Stimulated activated naive CD8-positive, alpha-beta T cell treated with anti-CD3 and anti-CD28 coated beads, Interleukin-15, amount 100 ng/mL, for 72 hours (primary cell): ENCODE data around the gene FAM193A.
"Not testable (repeated sequence)": the region's sequence is repeated elsewhere in the genome, so short reads cannot be mapped to it uniquely, and the experiment has no call there.

Experiments
- ATAC-seq: fragments of 150-1000 bp; cut with Tn5 transposase; 2 replicates; pipeline ENCODE4 v1.10.0; 2021; ENCODE audit warnings: mild to moderate bottlenecking, moderate library complexity
- DNase-seq, 2 donors: peaks; one replicate each; pipeline ENCODE4 v3.0.0; 2021 to 2022
- H3K27ac Mint-ChIP-seq, 2 donors: one replicate each; pipeline ENCODE4 v1.8.0; 2022; ENCODE audit warnings: mild to moderate bottlenecking in 2 of 2, mixed read lengths in 2 of 2, moderate library complexity in 2 of 2
- H3K27me3 Mint-ChIP-seq: one replicate; pipeline ENCODE4 v1.8.0; 2022; ENCODE audit warnings: mixed read lengths
- H3K4me1 Mint-ChIP-seq: one replicate; pipeline ENCODE4 v1.8.0; 2022; ENCODE audit warnings: mild to moderate bottlenecking, mixed read lengths
- H3K4me3 Mint-ChIP-seq, 2 donors: one replicate each; pipeline ENCODE4 v1.8.0; 2022; ENCODE audit warnings: mild to moderate bottlenecking in 2 of 2, mixed read lengths in 2 of 2, moderate library complexity in 1 of 2
- H3K9me3 Mint-ChIP-seq, 2 donors: one replicate each; pipeline ENCODE4 v1.8.0; 2022; ENCODE audit warnings: mixed read lengths in 2 of 2

Gene FAM193A

GRCh38 chr4:2546286-2546823 lies 9.9 kb downstream of the FAM193A start:
- H3K27ac Mint-ChIP-seq: no peak overlapping the region
- no peak overlapping the region for H3K4me3 Mint-ChIP-seq
- H3K4me1 Mint-ChIP-seq: peaks cover 18% of the 10 kb centered on the region
- ATAC-seq (peak; percentile 33), DNase-seq (no peak)
- H3K27me3 Mint-ChIP-seq: no peaks in the 10 kb centered on the region
- no peaks in the 10 kb centered on the region for H3K9me3 Mint-ChIP-seq

DNA sequence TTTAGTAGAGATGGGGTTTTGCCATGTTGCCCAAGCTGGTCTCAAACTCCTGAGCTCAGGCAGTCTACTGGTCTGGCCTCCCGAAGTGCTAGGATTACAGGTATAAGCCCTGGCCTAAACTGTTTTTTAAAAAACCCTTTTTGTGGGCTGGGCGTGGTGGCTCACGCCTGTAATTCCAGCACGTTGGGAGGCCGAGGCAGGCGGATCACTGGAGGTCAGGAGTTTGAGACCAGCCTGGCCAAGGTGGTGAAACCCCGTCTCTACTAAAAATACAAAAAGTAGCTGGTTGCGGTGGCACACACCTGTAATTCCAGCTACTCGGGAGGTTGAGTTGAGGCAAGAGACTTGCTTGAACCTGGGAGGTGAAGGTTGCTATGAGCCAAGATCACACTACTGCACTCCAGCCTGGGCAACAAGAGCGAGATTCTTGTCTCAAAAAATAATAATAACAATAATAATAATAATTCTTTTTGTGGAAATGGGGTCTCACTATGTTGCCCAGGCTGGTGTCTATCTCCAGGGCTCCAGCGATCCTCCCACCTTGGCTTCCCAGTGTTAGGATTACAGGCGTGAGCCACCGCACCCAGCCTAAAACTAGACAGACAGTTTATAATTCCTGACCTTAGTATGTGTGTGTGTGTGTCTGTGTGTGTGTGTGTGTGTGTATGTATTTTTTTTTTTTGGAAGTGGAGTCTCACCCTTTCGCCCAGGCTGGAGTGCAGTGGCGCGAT lies 10.7 kb downstream of the FAM193A start:
- H3K27me3 Mint-ChIP-seq, H3K9me3 Mint-ChIP-seq, DNase-seq, H3K27ac Mint-ChIP-seq, H3K4me3 Mint-ChIP-seq, ATAC-seq: not testable (repeated sequence)
- H3K4me1 Mint-ChIP-seq: peaks cover 22% of the 10 kb centered on the region

DNA sequence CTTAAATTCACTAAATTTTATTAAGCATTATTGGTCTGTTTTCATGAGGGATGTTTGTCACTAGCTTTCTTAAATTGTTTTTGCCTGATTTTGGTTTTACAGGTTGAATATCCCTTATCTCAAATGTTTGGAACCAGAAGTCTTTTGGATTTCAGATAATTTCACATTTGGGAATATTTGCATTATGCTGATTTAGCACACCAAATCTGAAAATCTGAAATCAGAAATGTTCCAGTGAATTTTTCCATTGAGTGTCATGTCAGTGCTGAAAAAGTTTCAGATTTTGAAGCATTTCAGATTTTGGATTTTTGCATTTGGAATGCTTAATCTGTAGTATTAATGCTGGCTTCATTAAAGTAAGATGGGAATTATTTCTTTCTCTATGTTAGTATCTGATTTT lies 14.7 kb downstream of the FAM193A start:
- H3K27me3 Mint-ChIP-seq: no peaks in the 10 kb centered on the region
- H3K4me3 Mint-ChIP-seq: no peak overlapping the region
- H3K27ac Mint-ChIP-seq: peak overlapping the region in 1 of 2 donors; percentile 8
- H3K9me3 Mint-ChIP-seq: no peaks in the 10 kb centered on the region
- DNase-seq (no peak), ATAC-seq (no peak)
- peaks cover 44% of the 10 kb centered on the region for H3K4me1 Mint-ChIP-seq

- peaks cover 48% of the 10 kb centered on the region for H3K4me1 Mint-ChIP-seq
- no peaks in the 10 kb centered on the region for H3K27me3 Mint-ChIP-seq
- H3K9me3 Mint-ChIP-seq: no peaks in the 10 kb centered on the region
- H3K4me3 Mint-ChIP-seq: no peak overlapping the region
- ATAC-seq (no peak), DNase-seq (no peak)
- H3K27ac Mint-ChIP-seq: peak overlapping the region; percentile 65 to 67
Observed at GRCh38 chr4:2552806-2553205, 16.4 kb downstream of the FAM193A start.

GRCh38 chr4:2558301-2558700 lies 21.9 kb downstream of the FAM193A start:
- Mint-ChIP-seq H3K27me3 (no peaks in the 10 kb centered on the region), H3K27ac (no peak overlapping the region), H3K4me1 (peaks cover 44% of the 10 kb centered on the region), H3K9me3 (no peaks in the 10 kb centered on the region), H3K4me3 (no peak overlapping the region)
- no peak for DNase-seq
- no peak for ATAC-seq

DNA sequence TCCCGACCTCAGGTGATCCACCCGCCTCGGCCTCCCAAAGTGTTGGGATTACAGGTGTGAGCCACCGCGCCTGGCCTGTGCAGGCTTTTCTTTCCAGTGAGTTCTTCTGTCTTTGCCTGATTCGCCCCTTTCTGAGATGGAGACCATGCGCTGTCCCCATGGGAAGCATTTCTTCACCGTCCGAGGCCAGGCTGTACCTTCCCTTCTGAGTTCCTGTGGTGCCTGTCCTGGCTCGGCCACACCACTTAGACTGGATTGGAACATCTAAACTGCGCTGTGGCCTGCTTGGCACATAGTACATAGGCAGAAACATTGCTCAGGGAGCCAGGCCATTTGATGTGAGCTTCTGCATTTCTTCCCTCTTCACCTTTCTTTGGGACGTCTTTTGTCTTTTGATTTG lies 23.7 kb downstream of the FAM193A start:
- no peak for ATAC-seq
- H3K4me1 Mint-ChIP-seq: peaks cover 37% of the 10 kb centered on the region
- H3K27ac Mint-ChIP-seq: no peak overlapping the region
- no peak for DNase-seq
- H3K9me3 Mint-ChIP-seq: no peaks in the 10 kb centered on the region
- no peak overlapping the region for H3K4me3 Mint-ChIP-seq
- no peaks in the 10 kb centered on the region for H3K27me3 Mint-ChIP-seq

GRCh38 chr4:2565533-2565932 lies 29.1 kb downstream of the FAM193A start:
- DNase-seq (no peak), ATAC-seq (no peak)
- Mint-ChIP-seq H3K4me3 (no peak overlapping the region), H3K27ac (no peak overlapping the region), H3K9me3 (no peaks in the 10 kb centered on the region), H3K4me1 (peaks cover 45% of the 10 kb centered on the region), H3K27me3 (no peaks in the 10 kb centered on the region)

GRCh38 chr4:2570036-2570435 lies 33.6 kb downstream of the FAM193A start:
- ATAC-seq: no peak
- no peak for DNase-seq
- Mint-ChIP-seq H3K9me3 (no peaks in the 10 kb centered on the region), H3K4me1 (peaks cover 58% of the 10 kb centered on the region), H3K4me3 (peak overlapping the region in 1 of 2 donors; percentile 45), H3K27me3 (no peaks in the 10 kb centered on the region), H3K27ac (no peak overlapping the region)

GRCh38 chr4:2570551-2571222 lies 34.2 kb downstream of the FAM193A start:
- Mint-ChIP-seq H3K9me3 (no peaks in the 10 kb centered on the region), H3K4me1 (peaks cover 53% of the 10 kb centered on the region), H3K4me3 (peak overlapping the region; percentile 45 to 56), H3K27ac (peak overlapping the region; percentile 92 to 96), H3K27me3 (no peaks in the 10 kb centered on the region)
- DNase-seq (peak; percentile 55 to 78), ATAC-seq (peak; percentile 100)

GRCh38 chr4:2572076-2572475 lies 35.6 kb downstream of the FAM193A start:
- H3K27ac Mint-ChIP-seq: no peak overlapping the region
- H3K27me3 Mint-ChIP-seq: no peaks in the 10 kb centered on the region
- no peak for DNase-seq
- no peak for ATAC-seq
- peaks cover 53% of the 10 kb centered on the region for H3K4me1 Mint-ChIP-seq
- no peak overlapping the region for H3K4me3 Mint-ChIP-seq
- no peaks in the 10 kb centered on the region for H3K9me3 Mint-ChIP-seq

GRCh38 chr4:2572866-2573265 lies 36.4 kb downstream of the FAM193A start:
- no peak overlapping the region for H3K4me3 Mint-ChIP-seq
- H3K27me3 Mint-ChIP-seq: no peaks in the 10 kb centered on the region
- H3K4me1 Mint-ChIP-seq: peaks cover 49% of the 10 kb centered on the region
- no peaks in the 10 kb centered on the region for H3K9me3 Mint-ChIP-seq
- no peak for DNase-seq
- ATAC-seq: no peak
- no peak overlapping the region for H3K27ac Mint-ChIP-seq

DNA sequence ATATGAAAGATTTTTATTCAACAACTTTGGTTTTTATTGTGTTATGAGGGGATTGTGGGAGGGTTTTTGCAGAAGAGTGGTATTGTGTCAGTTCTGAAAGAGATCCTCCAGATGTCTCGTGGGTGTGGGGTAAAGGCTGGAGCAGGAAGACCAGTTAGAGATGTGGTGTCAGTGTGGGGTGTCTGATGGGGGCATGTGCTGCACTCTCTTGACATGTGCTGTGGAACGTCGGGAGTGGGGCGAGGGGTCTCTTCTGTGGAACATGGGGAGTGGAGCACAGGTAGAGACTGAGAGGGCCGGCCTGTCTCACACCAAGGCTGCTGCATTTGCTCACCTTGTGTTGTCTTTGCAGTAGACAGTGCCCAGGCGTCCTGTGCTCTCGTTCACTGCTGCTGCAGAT lies 37.6 kb downstream of the FAM193A start:
- DNase-seq: no peak
- peak overlapping the region in 1 of 2 donors; percentile 1 for H3K27ac Mint-ChIP-seq
- no peaks in the 10 kb centered on the region for H3K27me3 Mint-ChIP-seq
- no peaks in the 10 kb centered on the region for H3K9me3 Mint-ChIP-seq
- no peak overlapping the region for H3K4me3 Mint-ChIP-seq
- H3K4me1 Mint-ChIP-seq: peaks cover 43% of the 10 kb centered on the region
- ATAC-seq: no peak

- Mint-ChIP-seq H3K9me3 (no peaks in the 10 kb centered on the region), H3K4me1 (peaks cover 41% of the 10 kb centered on the region), H3K4me3 (no peak overlapping the region), H3K27ac (no peak overlapping the region), H3K27me3 (no peaks in the 10 kb centered on the region)
- ATAC-seq: no peak
- no peak for DNase-seq
Observed at GRCh38 chr4:2574863-2575262, 38.4 kb downstream of the FAM193A start.

- H3K27ac Mint-ChIP-seq: no peak overlapping the region
- H3K9me3 Mint-ChIP-seq: peaks cover 0 to 6% of the 10 kb centered on the region in 2 donors
- no peak for DNase-seq
- H3K27me3 Mint-ChIP-seq: no peaks in the 10 kb centered on the region
- H3K4me1 Mint-ChIP-seq: peaks cover 26% of the 10 kb centered on the region
- no peak for ATAC-seq
- H3K4me3 Mint-ChIP-seq: no peak overlapping the region
Observed at GRCh38 chr4:2576290-2576689, 39.8 kb downstream of the FAM193A start.

DNA sequence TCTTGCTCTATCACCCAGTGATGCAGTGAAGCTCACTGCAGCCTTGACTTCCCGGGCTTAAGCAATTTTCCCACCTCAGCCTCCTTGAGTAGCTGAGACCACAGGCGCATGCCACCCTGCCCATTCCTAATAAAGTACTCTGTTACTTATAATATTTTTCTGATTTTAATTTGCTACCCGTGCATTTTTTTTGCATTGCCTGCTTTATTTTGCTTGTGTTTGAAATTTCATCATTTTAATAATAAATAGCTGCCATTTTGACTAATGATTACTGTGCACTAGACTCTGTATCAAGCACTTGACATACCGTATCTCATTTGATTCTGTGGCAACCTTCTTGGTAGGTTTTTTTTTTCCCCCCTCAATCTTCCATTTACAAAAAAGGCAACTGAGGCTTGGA lies 41.7 kb downstream of the FAM193A start:
- Mint-ChIP-seq H3K27ac (no peak overlapping the region), H3K9me3 (peaks cover 0 to 6% of the 10 kb centered on the region in 2 donors), H3K4me1 (peaks cover 29% of the 10 kb centered on the region), H3K27me3 (no peaks in the 10 kb centered on the region), H3K4me3 (no peak overlapping the region)
- DNase-seq (no peak), ATAC-seq (no peak)

DNA sequence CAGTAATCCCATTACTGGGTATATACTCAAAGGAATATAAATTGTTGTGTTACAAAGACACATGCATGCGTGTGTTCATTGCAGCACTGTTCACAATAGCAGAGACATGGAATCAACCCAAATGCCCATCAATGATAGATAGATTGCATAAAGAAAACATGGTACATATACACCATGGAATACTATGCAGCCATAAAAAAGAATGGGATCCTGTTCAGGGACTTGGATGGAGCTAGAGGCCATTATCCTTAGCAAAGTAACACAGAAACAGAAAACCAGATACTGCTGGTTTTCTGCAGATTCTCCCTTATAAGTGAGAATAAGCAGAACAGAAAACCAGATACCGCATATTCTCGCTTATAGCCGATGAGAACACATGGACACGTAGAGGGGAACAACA lies 43.5 kb downstream of the FAM193A start:
- no peaks in the 10 kb centered on the region for H3K27me3 Mint-ChIP-seq
- peaks cover 0 to 6% of the 10 kb centered on the region in 2 donors for H3K9me3 Mint-ChIP-seq
- H3K4me3 Mint-ChIP-seq: no peak overlapping the region
- DNase-seq: no peak
- no peak for ATAC-seq
- H3K4me1 Mint-ChIP-seq: peaks cover 22% of the 10 kb centered on the region
- no peak overlapping the region for H3K27ac Mint-ChIP-seq
